GM19452 (cell line): ENCODE data around the gene ST8SIA2.

ENCODE experiments used
- ATAC-seq: cut with Tn5 transposase; IDR thresholded peaks from one replicate; pipeline ENCODE4 v1.9.1; 2021; ENCODE audit not compliant: unreplicated experiment

ST8SIA2 gene

GRCh38 chr15:92480361-92480760, 86.7 kb downstream of the ST8SIA2 start:
- no peak for ATAC-seq

DNA sequence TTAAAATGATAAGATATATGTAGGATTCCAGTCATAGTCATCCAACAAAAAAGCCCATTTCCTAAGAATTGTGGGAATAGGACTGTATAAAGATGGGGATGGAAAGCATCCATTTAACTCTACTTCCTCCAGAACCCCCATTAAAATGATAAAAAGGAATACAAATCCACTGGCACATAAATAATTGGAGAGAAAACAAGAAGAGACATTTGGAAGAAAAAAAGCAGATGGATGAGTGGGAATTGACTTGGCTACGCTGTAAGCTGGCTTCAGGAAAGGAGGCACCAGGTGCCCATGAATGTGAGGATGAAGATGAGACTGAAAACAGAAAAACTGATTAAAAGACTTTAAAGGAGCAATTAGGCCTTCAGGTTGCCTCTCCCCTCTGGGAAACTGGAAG, 91.8 kb downstream of the ST8SIA2 start:
- ATAC-seq: no peak

GRCh38 chr15:92492551-92493115, 99.0 kb downstream of the ST8SIA2 start:
- ATAC-seq: no peak

GRCh38 chr15:92494806-92495336, 101.2 kb downstream of the ST8SIA2 start:
- ATAC-seq: no peak

DNA sequence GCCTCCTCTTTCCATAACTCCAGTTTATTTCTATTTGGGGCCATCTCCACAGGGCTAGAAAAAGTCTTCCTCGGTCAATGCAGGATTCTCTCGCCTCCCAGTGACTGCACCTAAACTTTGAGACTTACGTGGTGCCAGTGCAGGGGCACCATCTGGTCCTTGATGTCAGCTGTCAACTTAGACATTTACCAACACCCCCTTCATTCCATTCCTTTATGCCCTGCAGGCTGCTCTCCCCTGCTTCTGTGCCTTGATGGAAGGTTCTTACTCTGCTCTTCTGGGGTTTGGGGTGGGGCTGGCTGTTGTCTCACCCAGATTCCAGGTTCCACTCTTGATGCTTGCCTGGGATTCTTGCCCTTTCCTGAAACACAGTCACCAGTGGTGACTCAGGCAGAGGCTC, 101.8 kb downstream of the ST8SIA2 start:
- ATAC-seq: no peak

GRCh38 chr15:92499731-92500530, 106.2 kb downstream of the ST8SIA2 start:
- no peak for ATAC-seq

DNA sequence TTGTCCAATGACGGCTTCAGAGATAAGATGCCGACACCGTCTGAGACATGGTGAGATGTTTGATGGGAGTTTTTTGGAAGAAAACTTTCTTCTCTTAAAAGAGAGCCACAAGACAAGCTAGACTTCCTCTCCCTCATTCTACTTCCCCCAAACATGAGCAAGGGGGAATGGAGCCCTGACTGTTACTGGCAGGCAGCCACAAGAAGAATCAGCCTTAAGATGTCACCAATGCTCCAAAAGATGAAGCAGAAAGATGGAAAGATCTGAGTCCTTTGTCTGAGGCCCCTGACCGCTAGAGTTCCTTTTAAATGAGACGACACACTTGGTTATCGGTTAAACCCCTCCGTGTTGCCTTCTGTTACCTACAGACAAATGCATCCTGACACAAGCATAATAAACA, 108.7 kb downstream of the ST8SIA2 start:
- no peak for ATAC-seq

DNA sequence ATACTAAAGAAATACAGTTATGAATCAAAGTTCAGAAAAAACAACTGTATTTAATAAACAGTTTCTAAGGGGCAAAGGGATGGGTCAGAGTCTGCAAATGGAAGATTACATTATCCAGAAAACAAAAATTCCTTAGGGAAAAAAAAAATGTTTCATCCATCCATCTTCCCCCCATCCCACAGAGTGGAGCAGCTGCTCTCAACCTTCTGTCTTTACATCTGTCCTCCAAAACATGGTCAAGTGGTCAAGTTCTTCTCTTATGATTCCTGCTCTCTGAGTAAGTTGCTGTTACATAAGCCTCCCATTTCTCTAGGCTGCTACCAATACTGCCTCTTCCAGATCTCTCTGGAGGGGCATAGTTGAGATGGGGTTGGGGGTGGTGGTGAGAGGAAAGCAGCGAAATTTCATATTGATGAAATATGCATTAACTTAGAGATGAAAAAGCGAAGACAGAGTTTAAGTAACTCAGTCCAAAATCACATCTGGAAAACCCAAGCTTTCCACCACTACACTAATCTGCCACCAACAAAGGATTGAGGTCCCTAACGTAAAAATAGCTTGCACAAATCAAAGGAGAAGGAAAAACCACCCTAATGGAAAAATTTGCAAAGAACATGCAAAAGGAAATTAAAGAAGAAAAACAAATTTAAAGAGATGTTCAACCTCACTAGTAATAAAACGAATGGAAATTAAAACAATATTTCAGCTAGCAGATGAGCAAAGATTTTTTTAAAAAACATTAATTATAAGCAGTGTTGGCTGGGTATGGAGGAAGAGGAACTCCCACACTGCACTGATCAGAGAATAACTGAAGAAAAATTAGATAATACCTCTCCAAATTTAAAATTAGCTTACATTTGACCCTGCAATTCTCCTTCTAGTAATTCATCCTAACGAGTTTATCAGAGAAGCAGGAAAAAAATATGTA, 109.5 kb downstream of the ST8SIA2 start:
- ATAC-seq: no peak

DNA sequence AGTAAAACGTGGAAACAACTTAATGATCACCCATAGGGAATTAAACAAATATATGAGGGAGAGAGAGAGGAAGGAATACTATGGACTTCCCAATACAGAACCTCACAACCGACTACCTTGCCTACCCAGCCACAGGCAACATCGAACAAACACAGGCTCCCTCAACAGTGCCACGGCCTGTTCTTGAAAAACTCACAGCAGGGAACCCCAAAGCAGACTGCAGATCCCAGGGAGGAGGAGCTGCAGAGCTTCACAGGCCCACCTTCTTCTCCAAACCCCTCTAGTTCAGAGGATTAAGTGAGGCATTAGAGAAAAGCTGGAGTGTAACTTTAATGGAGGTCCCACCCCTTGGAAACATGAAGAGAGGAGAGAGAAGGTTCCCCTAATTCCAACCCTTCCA, 110.2 kb downstream of the ST8SIA2 start:
- no peak for ATAC-seq

DNA sequence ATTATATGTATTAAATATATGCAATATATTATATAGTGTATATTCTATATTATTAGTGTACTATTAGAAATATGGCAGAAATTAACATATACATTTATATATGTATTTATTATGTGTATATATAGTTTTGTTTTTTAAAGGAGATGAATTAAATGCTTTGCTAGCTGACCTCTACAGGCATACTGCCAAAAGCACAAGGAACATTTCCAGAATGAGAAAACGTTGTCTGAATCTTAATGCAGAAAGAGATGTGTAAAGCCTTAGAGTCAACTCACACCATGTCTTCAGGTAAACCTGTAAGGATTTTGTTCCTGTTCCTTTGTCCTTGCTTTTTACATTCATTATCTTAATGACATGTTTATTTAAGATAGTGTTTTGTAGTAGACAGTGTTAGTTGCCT, 111.9 kb downstream of the ST8SIA2 start:
- ATAC-seq: no peak

DNA sequence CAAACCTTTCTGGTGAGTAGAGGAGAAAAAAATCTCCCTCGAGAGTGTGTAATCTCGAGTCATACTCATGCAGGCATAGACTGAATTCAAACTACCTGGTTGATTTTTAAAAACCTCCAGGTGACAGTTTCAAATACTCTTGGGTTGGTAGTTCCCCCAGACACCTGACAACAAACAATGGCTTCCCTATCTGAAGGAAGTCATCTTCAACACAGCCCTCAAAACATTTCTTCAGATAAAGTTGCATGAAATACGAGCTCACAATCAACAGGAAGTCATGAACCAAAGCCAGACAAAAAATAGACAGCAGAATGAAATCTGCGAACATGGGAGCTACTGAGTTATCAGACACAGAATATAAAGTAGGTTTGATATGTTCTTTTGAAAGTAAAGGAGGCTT, 112.8 kb downstream of the ST8SIA2 start:
- ATAC-seq: no peak

DNA sequence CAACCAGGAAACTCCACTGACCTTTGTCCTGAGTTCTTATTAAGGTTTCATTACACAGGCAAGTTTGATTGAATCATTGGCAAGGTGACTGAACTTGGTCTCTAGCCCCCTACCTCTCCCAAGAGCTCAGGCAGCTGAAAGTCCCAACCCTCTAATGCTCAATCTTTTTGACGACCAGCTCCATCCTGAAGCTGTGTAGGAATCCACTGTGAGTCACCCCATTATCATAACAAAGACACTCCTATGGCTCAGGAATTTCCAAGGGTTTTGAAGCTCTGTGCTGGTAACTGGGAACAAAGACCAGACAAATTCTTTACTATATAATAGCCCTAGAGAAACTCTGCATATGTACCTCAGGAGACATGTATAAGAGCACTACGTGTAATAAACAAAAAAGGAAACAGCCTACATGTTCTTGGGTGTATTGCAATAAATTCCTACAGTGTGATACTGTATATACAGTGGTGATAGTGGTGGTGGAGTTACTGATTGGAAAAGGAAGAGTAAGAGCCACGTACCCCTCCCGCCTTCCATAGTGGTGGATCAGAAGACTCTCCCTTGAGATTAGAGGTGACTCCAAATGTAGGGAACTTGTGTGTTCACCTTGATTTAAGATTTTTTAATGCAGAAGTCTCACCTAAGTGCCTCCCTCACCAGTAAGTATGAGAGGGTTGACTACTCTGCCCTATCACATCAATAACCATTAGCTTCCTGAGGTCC, 116.6 kb downstream of the ST8SIA2 start:
- ATAC-seq: no peak
